Measurements from ENCODE around the gene MAPKAPK3. TPM values are rescaled to one million over a fixed set of nuclear protein-coding genes. Genes with fewer than 3 reads are reported as not detected.
A peak's percentile ranks its signal among the peaks of the same experiment; 100 is the strongest.

Gene MAPKAPK3
- total RNA-seq, 1 donor from 2014 or later, result 20.9 TPM

DNA sequence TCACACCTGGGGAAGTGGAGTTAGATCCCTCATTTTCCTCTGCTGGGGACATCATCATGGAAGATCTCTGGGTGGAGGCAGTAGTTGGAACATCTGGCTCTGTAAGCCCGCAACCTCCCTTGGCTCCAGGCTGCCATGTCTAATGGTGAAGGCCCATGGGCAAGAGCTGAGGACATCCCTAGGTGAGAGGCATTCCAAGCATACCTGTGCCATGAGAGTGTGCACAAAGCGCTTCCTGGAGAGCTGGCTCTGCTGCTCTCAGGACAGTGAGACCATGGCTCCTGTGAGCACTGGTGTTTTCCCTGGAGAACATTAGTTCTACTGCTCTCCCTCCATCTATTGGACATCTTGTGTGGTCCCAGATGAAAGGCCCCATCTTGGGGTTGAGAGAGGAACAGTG, 7.7 kb downstream of the MAPKAPK3 start:
- no peaks in the 10 kb centered on the region for H3K9me3 ChIP-seq (ENCODE audit: control insufficient read depth in 3 of 3, low read length in 3 of 3)
- H3K4me3 ChIP-seq (ENCODE audit: low read length in 3 of 3), result peak overlapping the region in 2 of 3 donors; percentile 29 to 58
- H3K36me3 ChIP-seq (ENCODE audit: control insufficient read depth in 3 of 3, insufficient read depth in 3 of 3, low read length in 3 of 3), result peaks cover 2 to 4% (median 4%) of the 10 kb centered on the region in 3 donors
- no peaks in the 10 kb centered on the region for H3K27me3 ChIP-seq (ENCODE audit: control insufficient read depth in 3 of 3, insufficient read depth in 3 of 3, low read length in 3 of 3)
- peak overlapping the region; percentile 93 for H3K27ac ChIP-seq (ENCODE audit: low read depth, low read length)
- peaks cover 65 to 99% (median 75%) of the 10 kb centered on the region in 3 donors for H3K4me1 ChIP-seq (ENCODE audit: control insufficient read depth in 3 of 3, insufficient read depth in 3 of 3, low read length in 3 of 3)
- H3K9ac ChIP-seq (ENCODE audit: low read depth in 1 of 3, low read length in 3 of 3), result peak overlapping the region in 2 of 3 donors; percentile 75 to 87

DNA sequence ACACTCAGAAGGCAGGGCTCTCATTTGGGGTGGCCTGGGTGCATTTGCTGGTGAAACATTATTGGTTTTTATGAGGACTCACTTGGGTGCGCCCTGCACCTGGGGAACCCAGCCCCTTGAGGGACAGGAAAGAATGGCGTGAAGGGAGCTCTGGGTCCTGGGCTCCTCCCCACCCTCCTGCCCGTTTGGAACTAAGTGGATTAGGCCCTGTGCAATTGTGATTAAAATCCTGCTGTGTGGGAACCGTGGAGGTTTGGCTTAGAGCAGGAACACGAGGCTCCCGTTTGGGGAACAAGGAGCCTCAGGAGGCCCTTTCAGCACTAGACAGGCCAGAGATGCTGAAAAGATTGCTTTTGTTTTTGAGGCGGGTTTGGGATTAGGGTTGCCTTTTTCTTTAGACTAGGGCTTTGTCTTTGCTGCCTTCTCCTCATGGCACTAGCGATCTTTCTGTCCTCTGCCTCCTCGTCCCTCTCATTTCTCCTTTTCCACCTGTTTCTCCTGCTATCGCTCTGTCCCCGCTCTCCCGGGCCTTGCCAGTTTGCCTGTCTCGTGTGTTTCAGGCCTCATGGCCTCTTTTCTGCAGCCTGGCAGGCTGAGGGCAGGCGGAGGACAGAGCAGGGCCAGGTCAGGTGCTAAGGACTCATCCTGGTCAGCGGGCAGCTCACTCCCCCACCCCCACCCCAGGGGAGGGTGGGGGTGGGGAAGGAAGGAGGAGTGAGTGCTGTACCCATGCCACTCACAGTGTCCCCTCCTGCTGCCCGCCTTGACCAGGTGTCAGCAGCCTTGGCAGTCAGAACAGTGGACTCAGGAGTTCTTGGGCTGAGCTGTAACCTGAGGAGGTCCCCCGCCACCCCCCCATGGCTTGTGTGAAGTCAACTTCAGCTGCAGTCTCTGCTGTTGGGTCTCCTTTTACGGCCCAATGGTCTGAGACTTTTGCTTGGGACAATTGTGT, 8.6 kb downstream of the MAPKAPK3 start:
- Histone ChIP-seq H3K4me1 (ENCODE audit: control insufficient read depth in 3 of 3, insufficient read depth in 3 of 3, low read length in 3 of 3) (peaks cover 57 to 99% (median 74%) of the 10 kb centered on the region in 3 donors), H3K27me3 (ENCODE audit: control insufficient read depth in 3 of 3, insufficient read depth in 3 of 3, low read length in 3 of 3) (no peaks in the 10 kb centered on the region), H3K9ac (ENCODE audit: low read depth in 1 of 3, low read length in 3 of 3) (peak overlapping the region; percentile 75 to 87 (median 82)), H3K27ac (ENCODE audit: low read depth, low read length) (peak overlapping the region; percentile 93), H3K36me3 (ENCODE audit: control insufficient read depth in 3 of 3, insufficient read depth in 3 of 3, low read length in 3 of 3) (peaks cover 4 to 6% (median 4%) of the 10 kb centered on the region in 3 donors), H3K4me3 (ENCODE audit: low read length in 3 of 3) (peak overlapping the region in 2 of 3 donors; percentile 30 to 58), H3K9me3 (ENCODE audit: control insufficient read depth in 3 of 3, low read length in 3 of 3) (no peaks in the 10 kb centered on the region)

- Histone ChIP-seq H3K9me3 (ENCODE audit: control insufficient read depth in 3 of 3, low read length in 3 of 3) (no peaks in the 10 kb centered on the region), H3K27ac (ENCODE audit: low read depth, low read length) (peak overlapping the region; percentile 93), H3K36me3 (ENCODE audit: control insufficient read depth in 3 of 3, insufficient read depth in 3 of 3, low read length in 3 of 3) (peaks cover 4 to 10% (median 6%) of the 10 kb centered on the region in 3 donors), H3K4me3 (ENCODE audit: low read length in 3 of 3) (peak overlapping the region in 1 of 3 donors; percentile 29), H3K27me3 (ENCODE audit: control insufficient read depth in 3 of 3, insufficient read depth in 3 of 3, low read length in 3 of 3) (no peaks in the 10 kb centered on the region), H3K9ac (ENCODE audit: low read depth in 1 of 3, low read length in 3 of 3) (peak overlapping the region; percentile 16 to 87 (median 40)), H3K4me1 (ENCODE audit: control insufficient read depth in 3 of 3, insufficient read depth in 3 of 3, low read length in 3 of 3) (peaks cover 58 to 100% (median 74%) of the 10 kb centered on the region in 3 donors)
Measured at GRCh38 chr3:50626401-50626800, 9.4 kb downstream of the MAPKAPK3 start.

DNA sequence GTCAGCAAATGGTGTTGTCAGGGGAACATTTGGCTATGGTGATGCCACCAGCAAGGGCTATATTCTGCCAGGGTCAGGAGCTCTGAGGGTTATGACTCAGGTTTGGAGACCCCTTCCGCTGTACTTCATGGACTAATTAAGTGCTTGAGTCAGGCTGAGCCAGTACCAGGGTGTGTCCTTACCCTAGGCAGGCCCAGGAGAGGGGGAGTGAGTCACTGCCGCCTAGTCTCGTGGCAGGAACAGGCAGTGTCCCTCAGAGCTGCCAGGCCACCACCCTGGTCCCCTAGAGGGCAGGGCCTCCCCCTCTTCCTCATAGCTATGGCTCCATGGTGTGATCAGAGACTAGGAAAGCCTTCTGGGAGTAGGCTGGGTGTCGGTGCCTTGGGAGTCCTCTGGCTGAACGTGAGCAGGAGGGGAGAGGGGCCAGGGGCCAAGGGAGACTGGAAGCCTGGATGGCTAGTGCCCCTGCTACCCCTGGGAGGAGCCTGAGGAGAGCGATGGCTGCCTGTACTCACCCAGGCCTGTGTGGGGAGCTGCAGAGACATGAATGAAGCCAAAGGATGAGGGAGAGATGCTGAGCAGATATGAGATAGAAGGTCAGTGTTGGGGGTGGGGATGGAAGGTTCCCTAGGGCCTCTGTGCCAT, 10.6 kb downstream of the MAPKAPK3 start:
- no peak overlapping the region for H3K4me3 ChIP-seq (ENCODE audit: low read length in 3 of 3)
- peak overlapping the region; percentile 93 for H3K27ac ChIP-seq (ENCODE audit: low read depth, low read length)
- peak overlapping the region; percentile 32 to 57 (median 57) for H3K9ac ChIP-seq (ENCODE audit: low read depth in 1 of 3, low read length in 3 of 3)

DNA sequence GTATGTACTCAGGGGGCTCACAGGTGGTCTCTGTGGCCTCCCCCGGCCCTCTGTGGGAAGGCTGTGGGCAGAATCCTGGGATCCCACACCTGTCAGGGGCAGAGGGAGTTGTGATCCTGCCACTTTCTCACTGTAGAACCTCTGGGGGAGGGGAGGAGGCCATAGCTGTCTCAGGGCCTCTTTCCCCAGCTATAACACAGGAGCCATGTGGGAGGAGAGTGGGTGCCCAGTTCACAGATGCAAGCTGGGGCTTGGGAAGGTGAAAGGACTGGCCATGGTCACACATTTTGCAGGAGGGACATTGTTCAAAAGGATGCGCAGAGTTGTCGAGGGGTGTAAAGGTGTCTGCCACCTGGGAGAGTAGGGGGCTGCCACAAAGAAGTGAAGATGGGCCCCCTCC, 11.7 kb downstream of the MAPKAPK3 start:
- Histone ChIP-seq H3K36me3 (ENCODE audit: control insufficient read depth in 3 of 3, insufficient read depth in 3 of 3, low read length in 3 of 3) (peaks cover 2 to 6% (median 3%) of the 10 kb centered on the region in 3 donors), H3K4me1 (ENCODE audit: control insufficient read depth in 3 of 3, insufficient read depth in 3 of 3, low read length in 3 of 3) (peaks cover 54 to 95% (median 64%) of the 10 kb centered on the region in 3 donors), H3K9ac (ENCODE audit: low read depth in 1 of 3, low read length in 3 of 3) (no peak overlapping the region), H3K27me3 (ENCODE audit: control insufficient read depth in 3 of 3, insufficient read depth in 3 of 3, low read length in 3 of 3) (no peaks in the 10 kb centered on the region), H3K9me3 (ENCODE audit: control insufficient read depth in 3 of 3, low read length in 3 of 3) (no peaks in the 10 kb centered on the region), H3K4me3 (ENCODE audit: low read length in 3 of 3) (no peak overlapping the region), H3K27ac (ENCODE audit: low read depth, low read length) (no peak overlapping the region)

More for the DNA sequence above, 10.6 kb downstream of the MAPKAPK3 start:
- peaks cover 63 to 96% (median 73%) of the 10 kb centered on the region in 3 donors for H3K4me1 ChIP-seq (ENCODE audit: control insufficient read depth in 3 of 3, insufficient read depth in 3 of 3, low read length in 3 of 3)
- H3K36me3 ChIP-seq (ENCODE audit: control insufficient read depth in 3 of 3, insufficient read depth in 3 of 3, low read length in 3 of 3), result peaks cover 2 to 9% (median 6%) of the 10 kb centered on the region in 3 donors
- no peaks in the 10 kb centered on the region for H3K9me3 ChIP-seq (ENCODE audit: control insufficient read depth in 3 of 3, low read length in 3 of 3)
- no peaks in the 10 kb centered on the region for H3K27me3 ChIP-seq (ENCODE audit: control insufficient read depth in 3 of 3, insufficient read depth in 3 of 3, low read length in 3 of 3)

- H3K9me3 ChIP-seq (ENCODE audit: control insufficient read depth in 3 of 3, low read length in 3 of 3), result no peaks in the 10 kb centered on the region
- no peaks in the 10 kb centered on the region for H3K27me3 ChIP-seq (ENCODE audit: control insufficient read depth in 3 of 3, insufficient read depth in 3 of 3, low read length in 3 of 3)
- no peak overlapping the region for H3K4me3 ChIP-seq (ENCODE audit: low read length in 3 of 3)
- H3K36me3 ChIP-seq (ENCODE audit: control insufficient read depth in 3 of 3, insufficient read depth in 3 of 3, low read length in 3 of 3), result peaks cover 2 to 6% (median 3%) of the 10 kb centered on the region in 3 donors
- H3K9ac ChIP-seq (ENCODE audit: low read depth in 1 of 3, low read length in 3 of 3), result no peak overlapping the region
- H3K4me1 ChIP-seq (ENCODE audit: control insufficient read depth in 3 of 3, insufficient read depth in 3 of 3, low read length in 3 of 3), result peaks cover 36 to 88% (median 47%) of the 10 kb centered on the region in 3 donors
- peak overlapping the region; percentile 31 for H3K27ac ChIP-seq (ENCODE audit: low read depth, low read length)
Measured at GRCh38 chr3:50630394-50630793, 13.4 kb downstream of the MAPKAPK3 start.

GRCh38 chr3:50630877-50631276, 13.9 kb downstream of the MAPKAPK3 start:
- Histone ChIP-seq H3K9ac (ENCODE audit: low read depth in 1 of 3, low read length in 3 of 3) (no peak overlapping the region), H3K36me3 (ENCODE audit: control insufficient read depth in 3 of 3, insufficient read depth in 3 of 3, low read length in 3 of 3) (peaks cover 2 to 6% (median 3%) of the 10 kb centered on the region in 3 donors), H3K27me3 (ENCODE audit: control insufficient read depth in 3 of 3, insufficient read depth in 3 of 3, low read length in 3 of 3) (no peaks in the 10 kb centered on the region), H3K4me3 (ENCODE audit: low read length in 3 of 3) (no peak overlapping the region), H3K4me1 (ENCODE audit: control insufficient read depth in 3 of 3, insufficient read depth in 3 of 3, low read length in 3 of 3) (peaks cover 32 to 83% (median 42%) of the 10 kb centered on the region in 3 donors), H3K9me3 (ENCODE audit: control insufficient read depth in 3 of 3, low read length in 3 of 3) (no peaks in the 10 kb centered on the region), H3K27ac (ENCODE audit: low read depth, low read length) (peak overlapping the region; percentile 31)

GRCh38 chr3:50632450-50632849, 15.5 kb downstream of the MAPKAPK3 start:
- Histone ChIP-seq H3K27ac (ENCODE audit: low read depth, low read length) (no peak overlapping the region), H3K4me1 (ENCODE audit: control insufficient read depth in 3 of 3, insufficient read depth in 3 of 3, low read length in 3 of 3) (peaks cover 23 to 82% (median 38%) of the 10 kb centered on the region in 3 donors), H3K9me3 (ENCODE audit: control insufficient read depth in 3 of 3, low read length in 3 of 3) (no peaks in the 10 kb centered on the region), H3K4me3 (ENCODE audit: low read length in 3 of 3) (no peak overlapping the region), H3K9ac (ENCODE audit: low read depth in 1 of 3, low read length in 3 of 3) (peak overlapping the region in 1 of 3 donors; percentile 33), H3K36me3 (ENCODE audit: control insufficient read depth in 3 of 3, insufficient read depth in 3 of 3, low read length in 3 of 3) (peaks cover 2 to 6% (median 3%) of the 10 kb centered on the region in 3 donors), H3K27me3 (ENCODE audit: control insufficient read depth in 3 of 3, insufficient read depth in 3 of 3, low read length in 3 of 3) (no peaks in the 10 kb centered on the region)

GRCh38 chr3:50633230-50633790, 16.4 kb downstream of the MAPKAPK3 start:
- H3K4me3 ChIP-seq (ENCODE audit: low read length in 3 of 3), result no peak overlapping the region
- H3K36me3 ChIP-seq (ENCODE audit: control insufficient read depth in 3 of 3, insufficient read depth in 3 of 3, low read length in 3 of 3), result peaks cover 2 to 6% (median 3%) of the 10 kb centered on the region in 3 donors
- H3K9me3 ChIP-seq (ENCODE audit: control insufficient read depth in 3 of 3, low read length in 3 of 3), result no peaks in the 10 kb centered on the region
- no peaks in the 10 kb centered on the region for H3K27me3 ChIP-seq (ENCODE audit: control insufficient read depth in 3 of 3, insufficient read depth in 3 of 3, low read length in 3 of 3)
- H3K27ac ChIP-seq (ENCODE audit: low read depth, low read length), result no peak overlapping the region
- no peak overlapping the region for H3K9ac ChIP-seq (ENCODE audit: low read depth in 1 of 3, low read length in 3 of 3)
- peaks cover 21 to 82% (median 36%) of the 10 kb centered on the region in 3 donors for H3K4me1 ChIP-seq (ENCODE audit: control insufficient read depth in 3 of 3, insufficient read depth in 3 of 3, low read length in 3 of 3)

Measured in skeletal muscle tissue (tissue), 4 donors.